Measurements from ENCODE around the gene HTR3A. TPM values are rescaled to one million over a fixed set of nuclear protein-coding genes. Genes with fewer than 3 reads are reported as not detected.

HTR3A gene
- total RNA-seq, 1 donor from 2014 or later, result not detected

DNA sequence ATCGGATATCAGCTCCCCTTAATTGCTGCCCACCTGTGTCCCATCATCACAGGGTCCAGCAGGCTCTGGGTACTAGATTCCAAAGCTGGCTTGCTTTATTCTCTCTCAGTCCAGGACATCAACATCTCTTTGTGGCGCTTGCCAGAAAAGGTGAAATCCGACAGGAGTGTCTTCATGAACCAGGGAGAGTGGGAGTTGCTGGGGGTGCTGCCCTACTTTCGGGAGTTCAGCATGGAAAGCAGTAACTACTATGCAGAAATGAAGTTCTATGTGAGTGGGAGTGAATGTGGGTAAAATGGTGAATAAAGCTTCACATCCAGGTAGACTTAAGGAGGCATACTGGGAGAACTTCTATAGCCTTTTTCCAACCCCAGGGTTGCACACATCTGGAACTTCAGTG is 11.0 kb downstream of the HTR3A start:
- H3K27me3 Mint-ChIP-seq (ENCODE audit: unreplicated experiment), result peaks cover 2% of the 10 kb centered on the region
- H3K36me3 Mint-ChIP-seq (ENCODE audit: low read depth, unreplicated experiment), result no peaks in the 10 kb centered on the region
- no peak overlapping the region for H3K4me3 Mint-ChIP-seq (ENCODE audit: unreplicated experiment)
- no peak overlapping the region for H3K27ac Mint-ChIP-seq (ENCODE audit: unreplicated experiment)
- H3K4me1 Mint-ChIP-seq (ENCODE audit: unreplicated experiment), result no peaks in the 10 kb centered on the region
- DNase-seq (ENCODE audit: low spot score), result no peak
- TF ChIP-seq, protein P1, sequence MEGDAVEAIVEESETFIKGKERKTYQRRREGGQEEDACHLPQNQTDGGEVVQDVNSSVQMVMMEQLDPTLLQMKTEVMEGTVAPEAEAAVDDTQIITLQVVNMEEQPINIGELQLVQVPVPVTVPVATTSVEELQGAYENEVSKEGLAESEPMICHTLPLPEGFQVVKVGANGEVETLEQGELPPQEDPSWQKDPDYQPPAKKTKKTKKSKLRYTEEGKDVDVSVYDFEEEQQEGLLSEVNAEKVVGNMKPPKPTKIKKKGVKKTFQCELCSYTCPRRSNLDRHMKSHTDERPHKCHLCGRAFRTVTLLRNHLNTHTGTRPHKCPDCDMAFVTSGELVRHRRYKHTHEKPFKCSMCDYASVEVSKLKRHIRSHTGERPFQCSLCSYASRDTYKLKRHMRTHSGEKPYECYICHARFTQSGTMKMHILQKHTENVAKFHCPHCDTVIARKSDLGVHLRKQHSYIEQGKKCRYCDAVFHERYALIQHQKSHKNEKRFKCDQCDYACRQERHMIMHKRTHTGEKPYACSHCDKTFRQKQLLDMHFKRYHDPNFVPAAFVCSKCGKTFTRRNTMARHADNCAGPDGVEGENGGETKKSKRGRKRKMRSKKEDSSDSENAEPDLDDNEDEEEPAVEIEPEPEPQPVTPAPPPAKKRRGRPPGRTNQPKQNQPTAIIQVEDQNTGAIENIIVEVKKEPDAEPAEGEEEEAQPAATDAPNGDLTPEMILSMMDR (IDR thresholded peaks at IDR 0.05; ENCODE audit: unreplicated experiment), result no peak
- no peaks in the 10 kb centered on the region for H3K9me3 Mint-ChIP-seq (ENCODE audit: unreplicated experiment)

DNA sequence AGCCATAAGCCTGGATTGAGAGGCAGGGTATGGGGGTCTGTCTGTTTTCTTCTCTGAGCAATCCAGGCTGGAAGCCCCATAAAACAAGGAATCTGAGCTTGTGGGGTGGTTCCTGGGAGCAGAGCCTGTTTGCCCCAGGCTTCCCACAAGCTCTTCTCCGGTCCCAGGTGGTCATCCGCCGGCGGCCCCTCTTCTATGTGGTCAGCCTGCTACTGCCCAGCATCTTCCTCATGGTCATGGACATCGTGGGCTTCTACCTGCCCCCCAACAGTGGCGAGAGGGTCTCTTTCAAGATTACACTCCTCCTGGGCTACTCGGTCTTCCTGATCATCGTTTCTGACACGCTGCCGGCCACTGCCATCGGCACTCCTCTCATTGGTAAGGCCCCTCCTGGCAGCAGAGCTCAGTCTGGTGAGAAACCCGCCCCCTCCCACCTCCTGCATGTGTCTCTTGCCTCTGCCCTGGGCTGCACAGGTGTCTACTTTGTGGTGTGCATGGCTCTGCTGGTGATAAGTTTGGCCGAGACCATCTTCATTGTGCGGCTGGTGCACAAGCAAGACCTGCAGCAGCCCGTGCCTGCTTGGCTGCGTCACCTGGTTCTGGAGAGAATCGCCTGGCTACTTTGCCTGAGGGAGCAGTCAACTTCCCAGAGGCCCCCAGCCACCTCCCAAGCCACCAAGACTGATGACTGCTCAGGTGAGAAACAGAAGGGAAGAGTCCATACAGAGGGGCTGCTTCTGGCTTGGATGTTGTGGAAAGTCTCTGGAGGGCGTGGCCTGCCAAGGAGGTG is 11.6 kb downstream of the HTR3A start:
- Mint-ChIP-seq H3K9me3 (ENCODE audit: unreplicated experiment) (no peaks in the 10 kb centered on the region), H3K4me1 (ENCODE audit: unreplicated experiment) (no peaks in the 10 kb centered on the region), H3K27me3 (ENCODE audit: unreplicated experiment) (peaks cover 2% of the 10 kb centered on the region), H3K36me3 (ENCODE audit: low read depth, unreplicated experiment) (no peaks in the 10 kb centered on the region), H3K27ac (ENCODE audit: unreplicated experiment) (no peak overlapping the region), H3K4me3 (ENCODE audit: unreplicated experiment) (no peak overlapping the region)
- TF ChIP-seq, protein P1 (IDR thresholded peaks at IDR 0.05; ENCODE audit: unreplicated experiment), result no peak
- DNase-seq (ENCODE audit: low spot score), result no peak

DNA sequence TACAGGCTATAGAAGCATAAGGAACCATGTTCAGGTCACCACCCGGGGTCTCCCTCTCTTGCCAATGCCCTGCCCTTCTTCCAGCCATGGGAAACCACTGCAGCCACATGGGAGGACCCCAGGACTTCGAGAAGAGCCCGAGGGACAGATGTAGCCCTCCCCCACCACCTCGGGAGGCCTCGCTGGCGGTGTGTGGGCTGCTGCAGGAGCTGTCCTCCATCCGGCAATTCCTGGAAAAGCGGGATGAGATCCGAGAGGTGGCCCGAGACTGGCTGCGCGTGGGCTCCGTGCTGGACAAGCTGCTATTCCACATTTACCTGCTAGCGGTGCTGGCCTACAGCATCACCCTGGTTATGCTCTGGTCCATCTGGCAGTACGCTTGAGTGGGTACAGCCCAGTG is 14.5 kb downstream of the HTR3A start:
- H3K4me1 Mint-ChIP-seq (ENCODE audit: unreplicated experiment), result no peaks in the 10 kb centered on the region
- no peak for DNase-seq (ENCODE audit: low spot score)
- no peaks in the 10 kb centered on the region for H3K9me3 Mint-ChIP-seq (ENCODE audit: unreplicated experiment)
- no peaks in the 10 kb centered on the region for H3K36me3 Mint-ChIP-seq (ENCODE audit: low read depth, unreplicated experiment)
- TF ChIP-seq, protein P1 (IDR thresholded peaks at IDR 0.05; ENCODE audit: unreplicated experiment), result no peak
- no peak overlapping the region for H3K27ac Mint-ChIP-seq (ENCODE audit: unreplicated experiment)
- peaks cover 2% of the 10 kb centered on the region for H3K27me3 Mint-ChIP-seq (ENCODE audit: unreplicated experiment)
- H3K4me3 Mint-ChIP-seq (ENCODE audit: unreplicated experiment), result no peak overlapping the region

DNA sequence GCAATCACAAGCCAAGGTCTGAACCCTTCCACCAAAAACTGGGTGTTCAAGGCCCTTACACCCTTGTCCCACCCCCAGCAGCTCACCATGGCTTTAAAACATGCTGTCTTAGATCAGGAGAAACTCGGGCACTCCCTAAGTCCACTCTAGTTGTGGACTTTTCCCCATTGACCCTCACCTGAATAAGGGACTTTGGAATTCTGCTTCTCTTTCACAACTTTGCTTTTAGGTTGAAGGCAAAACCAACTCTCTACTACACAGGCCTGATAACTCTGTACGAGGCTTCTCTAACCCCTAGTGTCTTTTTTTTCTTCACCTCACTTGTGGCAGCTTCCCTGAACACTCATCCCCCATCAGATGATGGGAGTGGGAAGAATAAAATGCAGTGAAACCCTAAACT is 15.0 kb downstream of the HTR3A start:
- Mint-ChIP-seq H3K27ac (ENCODE audit: unreplicated experiment) (no peak overlapping the region), H3K27me3 (ENCODE audit: unreplicated experiment) (peaks cover 5% of the 10 kb centered on the region), H3K9me3 (ENCODE audit: unreplicated experiment) (no peaks in the 10 kb centered on the region), H3K36me3 (ENCODE audit: low read depth, unreplicated experiment) (no peaks in the 10 kb centered on the region), H3K4me1 (ENCODE audit: unreplicated experiment) (no peaks in the 10 kb centered on the region), H3K4me3 (ENCODE audit: unreplicated experiment) (no peak overlapping the region)
- TF ChIP-seq, protein P1 (IDR thresholded peaks at IDR 0.05; ENCODE audit: unreplicated experiment), result no peak
- no peak for DNase-seq (ENCODE audit: low spot score)

DNA sequence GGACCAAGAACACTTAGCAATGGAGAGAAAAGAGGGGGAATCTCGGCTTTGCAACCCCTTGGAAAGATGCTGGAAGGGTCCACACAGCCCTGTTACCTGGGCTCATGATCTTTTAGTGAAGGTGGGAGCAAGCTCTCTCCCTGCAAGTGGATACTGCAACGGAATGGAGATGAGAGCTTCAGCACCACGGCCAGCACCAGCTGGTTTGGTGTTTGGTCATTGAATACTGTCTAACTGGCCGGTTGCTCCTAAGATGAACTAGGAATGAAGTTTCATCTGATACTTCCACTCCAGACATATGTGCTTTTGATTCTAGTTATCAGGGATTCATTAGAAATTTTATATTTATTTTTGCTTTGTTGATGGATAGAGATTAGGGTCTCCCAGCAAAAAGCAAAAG is 16.3 kb downstream of the HTR3A start:
- DNase-seq (ENCODE audit: low spot score), result peak; percentile 64
- TF ChIP-seq, protein P1 (IDR thresholded peaks at IDR 0.05; ENCODE audit: unreplicated experiment), result no peak
- Mint-ChIP-seq H3K36me3 (ENCODE audit: low read depth, unreplicated experiment) (no peaks in the 10 kb centered on the region), H3K27ac (ENCODE audit: unreplicated experiment) (no peak overlapping the region), H3K27me3 (ENCODE audit: unreplicated experiment) (peaks cover 3% of the 10 kb centered on the region), H3K9me3 (ENCODE audit: unreplicated experiment) (no peaks in the 10 kb centered on the region), H3K4me3 (ENCODE audit: unreplicated experiment) (no peak overlapping the region), H3K4me1 (ENCODE audit: unreplicated experiment) (no peaks in the 10 kb centered on the region)
